Right lobe of liver (tissue), 6 donors: ENCODE measurements around the gene MZT2A. TPM values are rescaled to one million over a fixed set of nuclear protein-coding genes. Genes with fewer than 3 reads are reported as not detected.
A peak's percentile ranks its signal among the peaks of the same experiment; 100 is the strongest.
"Not testable (repeated sequence)": the region's sequence is repeated elsewhere in the genome, so short reads cannot be mapped to it uniquely, and the experiment has no call there.

Source experiments
- ATAC-seq, 4 donors: fragments of 200-7000 bp; cut with Tn5 transposase; one replicate each; pipeline ENCODE4 v1.9.1; 2020; ENCODE audit warnings: mild to moderate bottlenecking in 4 of 4, moderate library complexity in 4 of 4
- DNase-seq, 3 donors: peaks; one replicate each; pipeline ENCODE4 v3.0.0-alpha.2; 2020
- H3K27ac ChIP-seq, 3 donors: fragments of 200-600 bp; one replicate each; pipeline ENCODE4 v1.8.0; 2022
- H3K27me3 ChIP-seq, 2 donors: fragments of 200-600 bp; one replicate each; pipeline ENCODE4 v1.8.0; 2022
- H3K36me3 ChIP-seq, 4 donors: fragments of 200-600 bp; sonication (generic) in 1 of 4; one replicate each; pipeline versions ENCODE4 v1.5.1 to v1.8.0; 2017 to 2022; ENCODE audit warnings: control low read depth in 1 of 4
- H3K4me1 ChIP-seq, 4 donors: fragments of 200-600 bp; sonication (generic) in 1 of 4; one replicate each; pipeline versions ENCODE4 v1.5.1 to v1.8.0; 2017 to 2022; ENCODE audit warnings: control low read depth in 1 of 4
- H3K4me3 ChIP-seq, 3 donors: fragments of 200-600 bp; one replicate each; pipeline ENCODE4 v1.8.0; 2022
- H3K9me3 ChIP-seq, 4 donors: fragments of 200-600 bp; sonication (generic) in 1 of 4; one replicate each; pipeline versions ENCODE4 v1.5.1 to v1.8.0; 2017 to 2022; ENCODE audit warnings: control low read depth in 1 of 4
- POLR2A ChIP-seq: fragments of 450-650 bp; IDR thresholded peaks from one replicate; pipeline ENCODE4 v1.6.1; 2017; ENCODE audit warnings: antibody characterized with exemption, mild to moderate bottlenecking
- WGBS: methylation state at CpG from one replicate; pipeline ENCODE4 v1.1.6; 2018; ENCODE audit warnings: low coverage, low lambda C conversion rate; ENCODE audit not compliant: insufficient coverage; ENCODE audit errors: missing lambda C conversion rate; 5-methylcytosine and 5-hydroxymethylcytosine counted together
- intact Hi-C, 2 donors: fragments of 100-400 bp; cut with DNase I; formaldehyde crosslinking; loops; one replicate each; pipeline versions ENCODE4 v1.11.2 to v1.14.1; 2022
- total RNA-seq, 6 experiments: library from RNA; depleted of rRNA in 2 of 6; stranded (reverse); fragments of >200 nt in 2 of 6; fragmentation: NEBNext Ultra II Directional in 3 of 6; extraction: Animal tissue kit (Norgen Biotek cat#: 25700) in 3 of 6; gene quantifications; one replicate each; pipeline versions ENCODE4 v1.1.0 to v1.2.4, GENCODE V29; 2016 to 2023
- TF ChIP-seq, protein P1 (sequence below), 4 donors: fragments of 200-600 bp in 3 of 4; fragments of 450-650 bp in 1 of 4; IDR thresholded peaks; one replicate each; pipeline versions ENCODE4 v1.5.1 to v1.8.0; 2016 to 2022; ENCODE audit warnings: antibody characterized with exemption in 4 of 4, mild to moderate bottlenecking in 2 of 4
- donor health status: DM: no; HTN: yes; CAD: no.
- donor health status: DM: no; HTN: no; CAD: no.
- donor health status: DM: no; HTN: no; CAD: no.
- donor health status: DM: no; HTN: yes; CAD: no.
- donor health status: DM: no; HTN: yes; CAD: no.

MZT2A gene
- total RNA-seq, 6 experiments from 2014 or later: 36.5 to 61.9 (median 42.6) TPM

DNA sequence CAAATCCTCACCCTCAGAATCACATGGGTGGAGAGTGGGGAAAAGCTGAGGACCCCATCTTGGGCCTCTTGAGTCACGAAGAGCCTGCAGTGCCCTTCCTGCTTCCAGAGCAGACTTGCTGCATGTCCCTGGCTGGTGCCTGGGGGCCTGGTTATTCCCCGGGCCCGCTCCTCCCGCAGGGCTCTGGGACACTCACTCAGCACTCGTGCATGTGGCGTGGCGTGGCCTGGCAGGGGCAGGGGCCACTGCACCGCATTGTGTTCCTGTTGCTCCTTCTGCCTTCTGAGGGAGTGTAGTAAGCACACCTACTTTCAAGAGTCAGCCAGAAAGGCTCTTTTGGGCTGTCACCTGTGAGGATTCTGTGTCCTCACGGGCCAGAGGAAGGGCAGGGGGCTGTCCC lies 17.4 kb upstream of the MZT2A start:
- no peaks in the 10 kb centered on the region for H3K4me1 ChIP-seq
- 83% methylated on average over 1 of the region's 9 CpGs for WGBS
- ATAC-seq (no peak), DNase-seq (no peak)
- intact Hi-C loops: no loop called here
- no peak overlapping the region for H3K4me3 ChIP-seq
- no peak overlapping the region for H3K27ac ChIP-seq
- no peak for TF ChIP-seq POLR2A
- TF ChIP-seq, protein P1, sequence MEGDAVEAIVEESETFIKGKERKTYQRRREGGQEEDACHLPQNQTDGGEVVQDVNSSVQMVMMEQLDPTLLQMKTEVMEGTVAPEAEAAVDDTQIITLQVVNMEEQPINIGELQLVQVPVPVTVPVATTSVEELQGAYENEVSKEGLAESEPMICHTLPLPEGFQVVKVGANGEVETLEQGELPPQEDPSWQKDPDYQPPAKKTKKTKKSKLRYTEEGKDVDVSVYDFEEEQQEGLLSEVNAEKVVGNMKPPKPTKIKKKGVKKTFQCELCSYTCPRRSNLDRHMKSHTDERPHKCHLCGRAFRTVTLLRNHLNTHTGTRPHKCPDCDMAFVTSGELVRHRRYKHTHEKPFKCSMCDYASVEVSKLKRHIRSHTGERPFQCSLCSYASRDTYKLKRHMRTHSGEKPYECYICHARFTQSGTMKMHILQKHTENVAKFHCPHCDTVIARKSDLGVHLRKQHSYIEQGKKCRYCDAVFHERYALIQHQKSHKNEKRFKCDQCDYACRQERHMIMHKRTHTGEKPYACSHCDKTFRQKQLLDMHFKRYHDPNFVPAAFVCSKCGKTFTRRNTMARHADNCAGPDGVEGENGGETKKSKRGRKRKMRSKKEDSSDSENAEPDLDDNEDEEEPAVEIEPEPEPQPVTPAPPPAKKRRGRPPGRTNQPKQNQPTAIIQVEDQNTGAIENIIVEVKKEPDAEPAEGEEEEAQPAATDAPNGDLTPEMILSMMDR (IDR thresholded peaks at IDR 0.05): no peak
- peaks cover 0 to 37% (median 22%) of the 10 kb centered on the region in 4 donors for H3K36me3 ChIP-seq
- H3K27me3 ChIP-seq: no peaks in the 10 kb centered on the region
- H3K9me3 ChIP-seq: no peaks in the 10 kb centered on the region

DNA sequence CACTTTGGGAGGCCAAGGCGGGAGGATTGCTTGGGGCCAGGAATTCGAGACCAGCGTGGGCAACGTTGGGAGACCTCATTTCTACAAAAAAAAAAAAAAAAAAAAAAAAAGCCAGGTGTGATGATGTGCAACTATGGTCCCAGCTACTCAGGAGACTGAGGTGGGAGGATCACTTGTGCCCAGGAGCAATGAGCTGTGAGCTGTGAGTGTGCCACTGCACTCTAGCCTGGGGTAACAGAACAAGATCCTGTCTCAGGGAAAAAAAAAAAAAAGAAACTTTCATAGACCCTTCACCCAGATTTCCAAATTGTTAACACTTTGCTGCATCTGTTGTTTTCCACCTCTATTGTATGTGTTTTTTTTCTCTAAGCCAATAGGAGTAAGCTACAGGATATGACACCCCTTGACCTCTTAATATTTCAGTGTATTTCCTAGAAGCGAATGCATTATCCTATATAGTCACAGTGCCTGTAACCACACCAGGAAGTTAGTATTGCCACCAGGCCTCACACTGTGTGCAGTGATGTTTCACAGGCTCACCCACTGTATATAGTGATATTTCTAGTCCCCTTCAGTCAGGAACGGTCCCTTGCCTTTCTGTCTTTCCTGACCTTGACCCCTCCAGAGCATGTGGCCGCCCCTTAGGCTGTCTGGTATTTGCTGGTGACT lies 12.0 kb upstream of the MZT2A start:
- DNase-seq, H3K4me3 ChIP-seq, H3K9me3 ChIP-seq, H3K4me1 ChIP-seq, H3K27ac ChIP-seq, intact Hi-C loops, H3K27me3 ChIP-seq: not testable (repeated sequence)
- peaks cover 0 to 74% (median 27%) of the 10 kb centered on the region in 4 donors for H3K36me3 ChIP-seq
- 83% methylated on average over 6 of the region's 7 CpGs for WGBS
- ATAC-seq: peak in 1 of 4 donors; percentile 28

DNA sequence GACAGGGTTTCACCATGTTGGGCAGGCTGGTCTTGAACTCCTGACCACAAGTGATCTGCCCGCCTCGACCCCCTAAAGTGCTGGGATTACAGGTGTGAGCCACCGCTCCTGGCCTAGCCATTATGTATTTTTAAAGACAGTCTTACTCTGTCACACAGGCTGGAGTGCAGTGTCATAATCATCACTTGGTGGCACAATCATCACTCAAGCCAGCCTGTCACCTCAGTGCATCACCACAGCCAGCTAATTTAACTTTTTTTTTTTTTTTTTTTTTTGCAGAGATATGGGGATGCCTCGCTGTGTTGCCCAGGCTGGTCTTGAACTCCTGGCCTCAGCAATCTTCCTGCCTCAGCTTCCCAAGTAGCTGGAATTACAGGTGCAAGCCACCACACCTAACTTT lies 11.4 kb upstream of the MZT2A start:
- H3K27ac ChIP-seq, DNase-seq, intact Hi-C loops, ATAC-seq, H3K4me3 ChIP-seq, H3K27me3 ChIP-seq, H3K9me3 ChIP-seq, H3K4me1 ChIP-seq: not testable (repeated sequence)
- no CpG with 5 or more reads among the region's 4 CpGs for WGBS
- H3K36me3 ChIP-seq: peaks cover 0 to 69% (median 24%) of the 10 kb centered on the region in 4 donors

DNA sequence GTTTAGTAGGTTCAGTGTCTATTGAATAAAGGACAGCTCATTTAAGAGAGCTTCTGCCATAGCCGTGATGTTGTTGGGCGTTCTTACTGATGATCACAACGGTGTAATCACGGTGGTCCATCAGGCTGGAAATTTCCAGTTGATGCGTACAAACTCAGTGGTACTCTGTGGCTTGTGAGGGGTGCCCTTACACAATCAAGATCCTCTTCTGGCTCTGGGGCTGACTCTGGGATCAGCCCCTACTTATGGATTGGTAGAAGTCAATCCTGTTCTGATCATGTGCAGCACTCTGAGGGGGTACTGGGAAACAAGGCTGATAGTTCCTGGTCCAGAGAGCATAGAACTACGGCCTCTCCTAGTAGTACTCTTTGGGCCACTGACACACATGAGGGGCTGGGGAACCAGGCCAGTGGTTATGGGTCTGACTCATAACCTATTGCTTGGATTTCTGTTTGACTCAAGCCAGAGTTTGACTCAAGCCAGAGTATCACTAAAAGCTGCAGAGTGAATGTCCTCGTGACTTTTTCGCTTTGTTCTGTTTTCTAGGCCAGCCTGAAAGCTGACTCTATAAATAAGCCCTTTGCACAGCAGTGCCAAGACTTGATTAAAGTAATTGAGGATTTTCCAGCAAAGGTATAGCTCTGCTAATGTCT lies 6.2 kb upstream of the MZT2A start:
- not testable (repeated sequence) for ATAC-seq, DNase-seq

DNA sequence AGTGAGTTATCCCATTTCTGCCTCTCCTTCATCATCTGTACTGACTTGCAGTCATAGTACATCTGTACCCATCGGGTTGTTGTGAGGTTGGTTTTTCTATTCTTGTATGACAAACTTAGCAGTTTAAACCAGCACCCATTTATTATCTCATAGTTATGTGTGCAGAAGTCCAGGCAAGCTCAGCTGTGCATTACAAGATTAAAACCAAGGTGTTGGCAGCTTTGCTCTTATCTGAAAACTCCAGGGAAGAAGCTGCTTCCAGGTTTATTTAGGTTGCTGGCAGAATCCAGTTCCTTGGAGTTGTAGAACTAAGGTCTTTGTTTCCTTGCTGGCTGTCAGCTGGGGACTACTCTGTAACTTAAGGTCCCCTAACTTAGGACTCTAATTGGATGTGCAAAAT lies 3.3 kb upstream of the MZT2A start:
- ATAC-seq, H3K27ac ChIP-seq, intact Hi-C loops, H3K4me3 ChIP-seq, H3K27me3 ChIP-seq, DNase-seq, H3K9me3 ChIP-seq: not testable (repeated sequence)
- H3K4me1 ChIP-seq: peaks cover 0 to 11% (median 2%) of the 10 kb centered on the region in 4 donors
- H3K36me3 ChIP-seq: peaks cover 0 to 10% (median 4%) of the 10 kb centered on the region in 4 donors
- WGBS: 100% methylated on average over 1 of the region's 1 CpG

More for the DNA sequence above, 6.2 kb upstream of the MZT2A start:
- peaks cover 0 to 28% (median 5%) of the 10 kb centered on the region in 4 donors for H3K36me3 ChIP-seq
- intact Hi-C loops, H3K27me3 ChIP-seq, H3K27ac ChIP-seq, H3K4me3 ChIP-seq, H3K9me3 ChIP-seq, H3K4me1 ChIP-seq: not testable (repeated sequence)
- 87% methylated on average over 7 of the region's 8 CpGs for WGBS

DNA sequence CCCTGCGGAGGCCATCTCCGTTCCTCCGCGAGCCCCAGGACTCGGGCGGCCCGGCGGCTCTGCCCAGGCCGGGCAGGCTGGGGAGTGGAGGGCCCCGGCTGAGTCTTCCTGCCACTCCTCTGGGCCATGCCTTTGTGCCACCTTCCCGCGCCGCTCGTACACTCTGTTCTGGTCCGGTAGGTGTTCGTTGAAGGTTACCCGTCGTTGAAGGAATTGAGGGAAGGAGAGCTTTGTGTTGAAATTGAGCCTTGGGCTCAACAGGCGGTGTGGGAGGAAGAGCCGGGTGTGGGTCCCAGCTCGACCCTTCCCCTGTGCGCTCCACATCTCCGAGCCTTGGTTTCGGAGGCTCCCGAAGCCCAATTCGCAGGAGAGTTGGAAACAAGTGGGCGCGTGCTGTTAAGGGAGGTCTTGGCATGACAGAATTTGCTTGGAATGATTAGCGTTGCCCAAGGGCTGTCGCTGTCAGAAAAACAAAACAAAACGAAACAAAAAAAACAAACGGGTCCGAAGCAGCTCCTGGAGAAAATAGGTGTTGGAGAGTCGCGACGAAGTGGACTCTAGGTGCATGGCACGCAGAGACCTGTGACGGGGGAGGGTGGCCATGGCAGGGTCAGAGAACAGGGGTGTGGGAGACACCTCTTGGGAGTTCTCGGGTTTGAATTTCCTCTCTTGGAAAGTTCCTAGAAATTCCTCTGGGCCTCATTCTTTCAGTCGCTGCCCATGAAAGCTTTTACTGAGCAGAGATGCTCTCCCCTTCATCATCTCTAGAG lies 1.2 kb upstream of the MZT2A start:
- ATAC-seq: peak in 2 of 4 donors; percentile 46 to 48
- under 1% methylated on average over 34 of the region's 40 CpGs for WGBS
- intact Hi-C loops: no loop called here

More for the DNA sequence above, 1.2 kb upstream of the MZT2A start:
- TF ChIP-seq POLR2A: no peak
- TF ChIP-seq, protein P1 (IDR thresholded peaks at IDR 0.05): no peak
- Histone ChIP-seq H3K4me3 (peak overlapping the region; percentile 78 to 89 (median 84)), H3K4me1 (peaks cover 0 to 11% (median 2%) of the 10 kb centered on the region in 4 donors), H3K9me3 (no peaks in the 10 kb centered on the region), H3K27ac (peak overlapping the region; percentile 74 to 79 (median 75)), H3K27me3 (no peaks in the 10 kb centered on the region), H3K36me3 (no peaks in the 10 kb centered on the region)
- DNase-seq: peak in 1 of 3 donors; percentile 48
